ENCODE results near the gene GLYATL1B.
A peak's percentile ranks its signal among the peaks of the same experiment; 100 is the strongest.
"Not testable (repeated sequence)": the region's sequence is repeated elsewhere in the genome, so short reads cannot be mapped to it uniquely, and the experiment has no call there.

The GLYATL1B gene, protein sequence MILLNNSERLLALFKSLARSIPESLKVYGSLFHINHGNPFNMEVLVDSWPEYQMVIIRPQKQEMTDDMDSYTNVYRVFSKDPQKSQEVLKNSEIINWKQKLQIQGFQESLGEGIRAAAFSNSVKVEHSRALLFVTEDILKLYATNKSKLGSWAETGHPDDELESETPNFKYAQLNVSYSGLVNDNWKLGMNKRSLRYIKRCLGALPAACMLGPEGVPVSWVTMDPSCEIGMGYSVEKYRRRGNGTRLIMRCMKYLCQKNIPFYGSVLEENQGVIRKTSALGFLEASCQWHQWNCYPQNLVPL

DNA sequence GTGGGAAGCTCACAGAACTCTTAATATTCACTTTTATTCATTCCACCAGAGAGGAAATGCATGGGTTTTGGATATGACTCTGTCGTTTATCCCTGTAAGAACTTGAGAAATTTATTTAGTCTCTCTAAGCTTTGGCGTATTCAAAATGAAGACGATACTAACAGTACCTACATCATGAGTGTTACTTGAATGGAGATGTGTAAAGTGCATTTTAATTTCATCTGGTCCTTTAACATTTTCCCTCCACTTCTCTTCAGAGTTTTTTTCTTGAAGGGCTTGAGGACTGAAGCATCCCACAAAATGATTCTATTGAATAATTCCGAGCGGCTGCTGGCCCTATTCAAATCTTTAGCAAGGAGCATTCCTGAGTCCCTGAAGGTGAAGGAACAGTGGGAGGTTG is at the start of gene GLYATL1B:
TSS of gene GLYATL1B (plus strand) at position 301 of the 400 bp plus-strand sequence. CDS start at position 301, 0 bp downstream.
- DNase-seq = not testable (repeated sequence)

DNA sequence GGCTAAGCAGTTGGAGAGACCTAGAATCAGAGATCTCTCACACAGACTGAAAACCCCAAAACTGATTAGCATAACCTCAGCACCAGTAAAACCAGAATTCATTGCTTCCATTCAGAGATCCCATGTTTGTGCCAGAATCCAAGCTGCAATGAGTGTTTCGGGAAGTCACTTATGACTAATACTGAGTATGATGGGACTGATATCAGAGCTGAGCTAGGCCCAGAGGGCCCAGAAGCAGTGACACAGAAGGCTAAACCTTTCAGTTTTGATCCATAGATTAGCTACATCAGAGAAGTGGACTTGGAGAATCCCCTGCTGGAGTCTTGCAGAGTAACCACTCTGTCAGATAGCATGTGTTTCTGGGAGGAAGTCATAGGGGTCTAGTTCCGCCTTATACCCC is 49.6 kb upstream of the GLYATL1B start:
- DNase-seq = not testable (repeated sequence)

DNA sequence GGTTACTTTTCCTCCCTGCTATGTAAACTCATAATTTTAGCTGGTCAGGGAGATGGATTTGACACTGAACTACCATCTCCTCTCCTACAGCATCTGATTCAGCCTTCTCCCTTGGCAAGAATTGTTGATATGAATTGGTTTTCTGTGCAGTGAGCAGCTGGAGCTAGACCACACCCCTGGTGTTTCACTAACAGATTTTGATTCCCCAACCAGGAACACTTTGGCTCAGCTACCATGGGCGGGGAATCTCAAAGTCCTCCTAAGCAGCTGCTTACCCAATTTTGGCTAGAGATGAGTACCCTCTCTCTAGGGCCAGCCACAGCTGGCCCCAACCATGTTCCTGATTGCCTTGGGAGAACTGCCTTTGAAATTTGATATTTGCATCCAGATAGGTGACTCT is 48.7 kb upstream of the GLYATL1B start:
- not testable (repeated sequence) for DNase-seq

- DNase-seq = no peak
Observed at GRCh38 chr11:59040607-59041006, 45.5 kb upstream of the GLYATL1B start.

DNA sequence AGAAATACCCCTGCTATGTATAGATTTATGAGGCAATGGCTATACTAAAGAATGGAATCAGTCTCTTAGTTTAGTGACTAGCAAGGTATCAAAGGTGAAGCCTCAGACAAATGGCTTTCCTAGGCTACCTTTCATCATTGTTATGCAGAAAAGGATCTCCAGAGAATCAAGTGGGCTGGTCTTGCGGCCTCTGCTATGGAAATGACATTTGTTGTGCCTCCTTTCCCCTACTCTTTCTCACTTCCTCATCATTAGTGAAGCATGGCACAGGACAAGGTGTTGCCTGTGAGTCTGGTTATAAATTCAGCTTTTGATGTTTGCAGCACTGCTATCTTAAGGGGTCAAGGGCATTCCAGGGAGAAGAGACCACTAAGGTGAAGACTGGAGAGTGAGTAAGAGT is 34.7 kb upstream of the GLYATL1B start:
- DNase-seq = not testable (repeated sequence)

DNA sequence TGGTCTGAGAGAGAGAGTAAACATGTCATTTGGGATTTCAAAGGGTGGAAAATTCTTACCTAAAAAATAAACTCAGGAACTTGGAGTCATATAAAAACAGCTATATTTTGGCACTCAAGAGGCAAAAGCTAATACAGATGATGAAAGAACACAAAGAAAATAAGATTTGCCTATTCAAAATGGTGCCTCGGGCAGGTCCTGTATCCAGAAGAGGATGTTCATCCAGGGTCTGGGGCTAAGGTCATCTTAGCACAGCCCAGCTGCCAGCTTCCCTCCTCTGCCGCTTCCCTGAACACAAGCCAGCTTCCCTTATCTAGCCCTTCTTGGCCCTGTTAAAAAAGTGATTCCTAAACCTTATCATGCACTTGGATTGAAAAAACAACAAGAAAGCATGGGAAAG is 33.8 kb upstream of the GLYATL1B start:
- DNase-seq = not testable (repeated sequence)

GRCh38 chr11:59053387-59053786 is 32.7 kb upstream of the GLYATL1B start:
- peak; percentile 1 for DNase-seq

GRCh38 chr11:59058120-59059033 is 27.7 kb upstream of the GLYATL1B start:
- peak; percentile 81 for DNase-seq

DNA sequence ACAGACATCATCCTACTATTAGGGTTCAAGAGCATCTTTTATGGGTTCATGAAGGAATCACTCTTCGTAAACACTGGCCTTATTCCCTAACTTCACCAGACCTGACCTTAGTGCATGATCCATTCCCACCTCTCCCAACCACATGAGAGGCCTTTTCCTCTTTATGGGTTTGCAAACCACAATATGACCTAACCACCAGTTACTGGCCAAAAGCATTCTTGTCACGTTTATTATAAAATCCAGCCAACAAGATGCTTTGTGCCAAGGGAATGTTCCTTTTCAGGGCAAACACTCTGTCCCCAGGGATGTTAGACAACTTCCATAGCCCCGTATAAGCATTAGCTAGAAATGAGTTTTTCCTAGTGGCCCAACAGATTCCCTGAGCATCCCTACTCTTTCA is 26.0 kb upstream of the GLYATL1B start:
- not testable (repeated sequence) for DNase-seq

- DNase-seq = peak; percentile 21
Observed at GRCh38 chr11:59062602-59063529, 23.2 kb upstream of the GLYATL1B start.

DNA sequence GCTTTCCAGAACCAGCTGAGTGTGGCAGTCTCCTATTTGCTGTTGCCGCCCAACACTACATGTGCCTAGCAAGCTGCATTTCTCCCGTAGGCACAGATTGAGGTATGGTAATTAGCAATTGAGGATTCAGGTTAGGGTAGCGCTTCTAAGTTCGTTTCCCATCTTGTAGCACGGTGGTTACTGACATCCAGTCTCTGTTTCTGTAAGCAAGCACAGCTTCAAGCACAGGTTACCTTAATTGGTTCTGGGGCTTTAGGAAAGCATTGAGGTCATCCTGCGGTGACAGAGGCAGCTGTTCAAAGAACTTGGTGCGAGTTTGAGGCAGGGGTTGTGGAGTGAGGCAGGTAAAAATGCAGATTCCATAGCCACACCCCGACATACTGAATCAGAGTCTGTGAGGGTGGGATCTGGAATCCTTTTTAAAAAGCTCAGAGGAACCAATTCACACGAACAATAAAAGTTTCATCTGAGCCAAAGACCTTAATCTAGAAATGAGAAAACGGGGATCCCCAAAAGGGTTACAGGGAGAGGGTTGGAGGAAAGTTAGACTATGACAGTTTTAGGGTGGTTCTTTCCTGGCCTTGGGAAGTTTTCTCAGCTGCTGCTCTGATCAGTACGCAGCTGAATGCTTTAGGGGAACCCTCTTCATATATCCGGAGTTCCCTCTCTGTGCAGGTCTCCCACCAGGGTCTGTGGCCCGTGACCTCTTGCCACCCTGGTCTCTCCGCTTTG is 21.9 kb upstream of the GLYATL1B start:
- not testable (repeated sequence) for DNase-seq

GRCh38 chr11:59069087-59069486 is 17.0 kb upstream of the GLYATL1B start:
- DNase-seq = no peak

GRCh38 chr11:59076876-59077571 is 9.1 kb upstream of the GLYATL1B start:
- DNase-seq = no peak

DNA sequence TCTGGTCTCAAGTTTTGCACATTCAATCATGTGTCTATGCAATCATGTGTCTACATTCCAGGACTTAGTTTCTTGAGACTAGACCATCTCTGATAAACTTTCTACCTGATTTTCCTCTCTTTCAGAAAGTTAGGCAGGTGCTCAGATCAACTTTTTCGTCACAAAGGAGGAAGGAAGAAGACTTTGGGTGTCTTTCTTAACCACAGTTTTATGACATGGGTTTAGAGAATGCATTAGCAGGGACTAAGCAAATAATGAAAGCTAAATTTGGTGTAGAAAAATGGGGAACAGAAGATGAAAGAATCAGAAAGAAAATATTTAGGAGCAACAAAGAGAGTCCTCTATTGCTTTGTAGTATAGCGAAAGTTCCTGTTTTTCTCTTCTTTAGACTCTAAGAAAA is 7.7 kb upstream of the GLYATL1B start:
- DNase-seq = no peak

DNA sequence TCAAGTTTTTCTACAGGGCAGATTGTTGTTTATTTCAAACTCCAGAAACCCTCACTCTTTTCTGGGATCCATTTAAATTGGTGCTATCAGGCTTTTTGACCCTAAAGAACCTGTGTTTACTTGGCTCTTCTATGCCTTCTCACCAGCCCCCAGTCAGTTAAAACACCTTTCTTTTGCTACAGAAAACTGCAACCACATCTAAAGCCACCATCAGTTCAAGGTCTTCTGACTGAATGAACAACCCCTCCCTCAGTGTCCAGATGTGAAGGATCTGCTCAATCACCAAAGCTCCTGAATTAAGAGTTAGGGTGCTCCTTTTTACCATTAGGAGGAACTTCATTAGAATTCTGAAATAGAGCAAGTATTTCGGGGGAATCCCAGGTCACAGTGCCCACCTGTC is 7.0 kb upstream of the GLYATL1B start:
- no peak for DNase-seq

DNA sequence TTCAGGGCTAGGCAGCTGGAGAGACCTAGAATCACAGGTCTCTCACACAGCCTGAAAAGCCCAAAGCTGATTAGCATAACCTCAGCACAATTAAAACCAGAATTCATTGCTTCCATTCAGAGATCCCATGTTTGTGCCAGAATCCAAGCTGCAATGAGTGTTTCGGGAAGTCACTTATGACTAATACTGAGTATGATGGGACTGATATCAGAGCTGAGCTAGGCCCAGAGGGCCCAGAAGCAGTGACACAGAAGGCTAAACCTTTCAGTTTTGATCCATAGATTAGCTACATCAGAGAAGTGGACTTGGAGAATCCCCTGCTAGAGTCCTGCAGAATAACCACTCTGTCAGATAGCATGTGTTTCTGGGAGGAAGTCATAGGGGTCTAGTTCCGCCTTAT is 5.7 kb upstream of the GLYATL1B start:
- not testable (repeated sequence) for DNase-seq

- DNase-seq = not testable (repeated sequence)
Observed at GRCh38 chr11:59081430-59082020, 4.6 kb upstream of the GLYATL1B start.

GRCh38 chr11:59088162-59088561 is 2.1 kb downstream of the GLYATL1B start:
- no peak for DNase-seq

DNA sequence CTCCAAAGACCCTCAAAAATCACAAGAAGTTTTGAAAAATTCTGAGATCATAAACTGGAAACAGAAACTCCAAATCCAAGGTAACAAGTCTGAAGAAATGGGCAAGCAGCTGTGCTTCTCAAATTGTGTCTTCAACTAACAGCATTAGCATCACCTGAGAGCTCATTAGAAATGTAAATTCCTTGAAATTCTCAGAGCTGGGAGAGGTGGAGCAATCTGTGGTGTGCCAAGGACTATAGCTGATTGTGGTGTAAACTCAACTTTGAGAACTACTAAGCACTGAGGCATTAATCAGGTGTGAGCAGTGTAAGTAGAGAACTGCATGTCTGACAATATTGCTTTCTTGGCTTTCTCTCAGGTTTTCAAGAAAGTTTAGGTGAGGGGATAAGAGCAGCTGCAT is 7.5 kb downstream of the GLYATL1B start:
- DNase-seq = not testable (repeated sequence)

DNA sequence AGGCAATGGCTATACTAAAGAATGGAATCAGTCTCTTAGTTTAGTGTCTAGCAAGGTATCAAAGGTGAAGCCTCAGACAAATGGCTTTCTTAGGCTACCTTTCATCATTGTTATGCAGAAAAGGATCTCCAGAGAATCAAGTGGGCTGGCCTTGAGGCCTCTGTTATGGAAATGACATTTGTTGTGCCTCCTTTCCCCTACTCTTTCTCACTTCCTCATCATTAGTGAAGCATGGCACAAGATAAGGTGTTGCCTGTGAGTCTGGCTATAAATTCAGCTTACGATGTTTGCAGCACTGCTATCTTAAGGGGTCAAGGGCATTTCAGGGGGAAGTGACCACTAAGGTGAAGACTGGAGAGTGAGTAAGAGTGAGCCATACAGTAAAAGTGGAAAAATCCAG is 9.1 kb downstream of the GLYATL1B start:
- DNase-seq = not testable (repeated sequence)
